Right lobe of liver (tissue), 4 donors: ENCODE results near the gene NBPF6.
"Not testable (repeated sequence)": the region's sequence is repeated elsewhere in the genome, so short reads cannot be mapped to it uniquely, and the experiment has no call there.

Experiments used
- POLR2A ChIP-seq: fragments of 450-650 bp; IDR thresholded peaks from one replicate; pipeline ENCODE4 v1.6.1; 2017; ENCODE audit warnings: antibody characterized with exemption, mild to moderate bottlenecking
- TF ChIP-seq, protein P1 (sequence below), 4 donors: fragments of 200-600 bp in 3 of 4; fragments of 450-650 bp in 1 of 4; IDR thresholded peaks; one replicate each; pipeline versions ENCODE4 v1.5.1 to v1.8.0; 2016 to 2022; ENCODE audit warnings: antibody characterized with exemption in 4 of 4, mild to moderate bottlenecking in 2 of 4
- donor health status: DM: no; HTN: no; CAD: no.
- donor health status: DM: no; HTN: no; CAD: no.
- donor health status: DM: no; HTN: yes; CAD: no.

DNA sequence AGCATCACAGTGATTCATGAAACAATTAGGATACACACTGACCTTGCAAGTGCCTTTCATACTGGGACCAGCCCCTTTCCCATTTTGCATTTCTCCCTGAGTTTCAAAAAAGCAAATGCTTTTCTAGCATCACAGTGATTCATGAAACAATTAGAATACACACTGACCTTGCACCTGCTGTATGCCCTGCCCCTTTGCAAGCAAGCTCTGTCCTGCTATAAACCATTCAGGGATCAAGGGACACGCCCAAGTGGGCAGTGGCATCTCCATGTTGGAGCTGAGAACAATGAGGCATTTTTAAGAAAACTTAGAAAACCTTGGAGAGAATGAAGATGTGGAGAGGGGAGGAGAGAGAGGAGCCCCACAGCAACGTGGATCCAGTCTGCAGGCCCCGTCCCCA lies 13.8 kb downstream of the NBPF6 start:
- TF ChIP-seq, protein P1, sequence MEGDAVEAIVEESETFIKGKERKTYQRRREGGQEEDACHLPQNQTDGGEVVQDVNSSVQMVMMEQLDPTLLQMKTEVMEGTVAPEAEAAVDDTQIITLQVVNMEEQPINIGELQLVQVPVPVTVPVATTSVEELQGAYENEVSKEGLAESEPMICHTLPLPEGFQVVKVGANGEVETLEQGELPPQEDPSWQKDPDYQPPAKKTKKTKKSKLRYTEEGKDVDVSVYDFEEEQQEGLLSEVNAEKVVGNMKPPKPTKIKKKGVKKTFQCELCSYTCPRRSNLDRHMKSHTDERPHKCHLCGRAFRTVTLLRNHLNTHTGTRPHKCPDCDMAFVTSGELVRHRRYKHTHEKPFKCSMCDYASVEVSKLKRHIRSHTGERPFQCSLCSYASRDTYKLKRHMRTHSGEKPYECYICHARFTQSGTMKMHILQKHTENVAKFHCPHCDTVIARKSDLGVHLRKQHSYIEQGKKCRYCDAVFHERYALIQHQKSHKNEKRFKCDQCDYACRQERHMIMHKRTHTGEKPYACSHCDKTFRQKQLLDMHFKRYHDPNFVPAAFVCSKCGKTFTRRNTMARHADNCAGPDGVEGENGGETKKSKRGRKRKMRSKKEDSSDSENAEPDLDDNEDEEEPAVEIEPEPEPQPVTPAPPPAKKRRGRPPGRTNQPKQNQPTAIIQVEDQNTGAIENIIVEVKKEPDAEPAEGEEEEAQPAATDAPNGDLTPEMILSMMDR (IDR thresholded peaks at IDR 0.05): not testable (repeated sequence)
- not testable (repeated sequence) for TF ChIP-seq POLR2A
